AML-193 (cell line): ENCODE results near the gene MGMT.

Experiments
- DNase-seq, 2 experiments: peaks; one replicate each; lab custom pipeline; 2025; lab: John Stamatoyannopoulos, UW

The MGMT gene

GRCh38 chr10:129730272-129730992, 263.4 kb downstream of the MGMT start:
- no peak for DNase-seq

GRCh38 chr10:129730993-129731325, 263.9 kb downstream of the MGMT start:
- DNase-seq, result no peak

DNA sequence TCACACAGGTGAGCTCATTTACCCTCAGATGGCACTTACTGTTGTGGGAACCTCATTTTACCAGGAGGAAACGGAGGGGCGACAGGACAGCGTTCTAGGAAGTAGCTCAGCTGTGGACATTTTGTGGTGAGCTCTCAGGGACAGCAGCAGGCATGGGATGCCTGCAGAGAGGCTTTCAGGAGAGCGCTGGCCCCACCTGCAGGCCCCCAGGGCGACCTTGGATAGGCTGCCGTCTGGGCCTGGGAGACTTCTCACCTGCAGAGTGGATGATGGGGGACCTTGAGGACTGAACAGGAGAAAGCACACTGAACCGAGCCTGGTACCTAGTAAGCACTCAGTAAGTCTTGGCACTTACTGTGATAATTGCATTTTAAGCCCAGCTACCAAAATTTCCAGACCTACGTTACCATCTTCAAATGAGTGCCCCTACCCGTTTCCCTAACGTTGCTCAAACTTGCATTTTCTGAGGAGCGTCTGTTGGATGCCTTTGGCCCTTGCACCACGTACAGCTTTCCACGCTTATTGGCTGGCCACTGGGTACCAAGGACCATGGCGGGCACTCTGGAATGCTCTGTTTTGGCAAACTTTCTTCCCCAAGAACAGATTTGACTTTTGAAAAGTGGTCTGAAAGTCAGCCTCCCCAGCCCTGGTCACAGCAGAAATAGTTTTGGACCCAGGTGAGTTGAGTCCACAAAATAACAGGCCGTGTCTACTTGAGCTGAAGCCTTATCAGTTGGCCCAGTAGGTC, 273.7 kb downstream of the MGMT start:
- DNase-seq, result no peak

DNA sequence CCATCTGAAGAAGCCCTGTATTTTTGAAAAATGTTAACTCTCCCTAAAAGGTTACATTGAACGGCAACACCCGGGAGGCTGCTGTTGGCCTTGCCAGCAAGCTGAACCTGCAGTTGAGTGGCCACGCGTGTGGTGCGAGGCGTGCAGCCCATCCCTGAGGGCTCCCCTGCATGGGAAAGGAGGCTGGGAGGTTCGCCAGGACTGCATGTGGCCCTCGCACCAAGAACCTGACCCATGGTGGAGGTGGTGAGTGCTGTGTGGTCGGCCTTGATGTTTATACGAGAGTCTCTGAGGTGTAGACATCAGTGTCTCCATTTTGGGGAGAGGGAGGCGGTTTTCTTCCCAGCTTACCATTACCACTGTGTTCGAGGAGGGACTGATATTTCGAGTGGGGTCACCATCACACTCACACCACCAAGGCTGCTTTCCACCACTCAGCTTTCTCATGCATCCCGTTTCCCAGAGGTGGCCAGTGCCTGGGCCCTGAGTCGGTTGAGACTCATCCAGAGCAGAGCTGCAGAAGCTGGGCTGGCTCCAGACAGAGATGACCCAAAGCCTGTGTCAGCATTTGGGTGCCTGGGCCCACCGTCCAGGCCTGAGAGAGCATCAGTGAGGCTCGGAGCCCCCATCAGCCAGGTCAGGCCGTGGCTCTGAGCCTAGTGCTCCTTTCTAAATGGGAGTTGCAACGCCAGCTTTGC, 274.4 kb downstream of the MGMT start:
- no peak for DNase-seq

DNA sequence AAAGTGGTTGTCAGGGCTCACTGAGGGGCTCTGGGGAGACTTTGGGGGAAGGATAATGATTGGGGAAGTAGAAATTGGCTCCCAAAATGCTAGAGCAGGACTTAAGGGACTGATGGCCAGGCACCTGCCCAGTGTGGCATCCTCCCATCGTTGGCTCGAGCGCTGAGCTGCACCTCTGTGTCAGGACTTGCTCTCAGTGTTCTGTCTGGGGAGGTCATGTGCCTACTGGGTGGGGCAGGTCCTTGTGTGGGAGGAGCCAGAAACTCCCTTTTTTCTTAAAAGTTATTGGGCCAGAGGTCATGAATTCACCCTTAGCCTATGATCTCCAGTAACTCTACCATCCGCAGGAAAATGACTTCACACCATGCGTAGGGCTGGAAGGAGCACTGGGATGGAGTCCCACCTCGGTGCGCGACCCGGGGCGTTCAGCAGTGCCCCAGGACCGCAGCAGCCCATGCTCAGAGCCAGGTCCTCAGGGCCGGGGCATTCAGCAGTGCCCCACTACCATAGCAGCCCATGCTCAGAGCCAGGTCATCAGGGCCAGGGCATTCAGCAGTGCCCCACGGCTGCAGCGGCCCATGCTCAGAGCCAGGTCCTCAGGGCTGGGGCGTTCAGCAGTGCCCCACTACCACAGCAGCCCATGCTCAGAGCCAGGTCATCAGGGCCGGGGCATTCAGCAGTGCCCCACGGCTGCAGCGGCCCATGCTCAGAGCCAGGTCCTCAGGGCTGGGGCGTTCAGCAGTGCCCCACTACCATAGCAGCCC, 275.1 kb downstream of the MGMT start:
- no peak for DNase-seq

DNA sequence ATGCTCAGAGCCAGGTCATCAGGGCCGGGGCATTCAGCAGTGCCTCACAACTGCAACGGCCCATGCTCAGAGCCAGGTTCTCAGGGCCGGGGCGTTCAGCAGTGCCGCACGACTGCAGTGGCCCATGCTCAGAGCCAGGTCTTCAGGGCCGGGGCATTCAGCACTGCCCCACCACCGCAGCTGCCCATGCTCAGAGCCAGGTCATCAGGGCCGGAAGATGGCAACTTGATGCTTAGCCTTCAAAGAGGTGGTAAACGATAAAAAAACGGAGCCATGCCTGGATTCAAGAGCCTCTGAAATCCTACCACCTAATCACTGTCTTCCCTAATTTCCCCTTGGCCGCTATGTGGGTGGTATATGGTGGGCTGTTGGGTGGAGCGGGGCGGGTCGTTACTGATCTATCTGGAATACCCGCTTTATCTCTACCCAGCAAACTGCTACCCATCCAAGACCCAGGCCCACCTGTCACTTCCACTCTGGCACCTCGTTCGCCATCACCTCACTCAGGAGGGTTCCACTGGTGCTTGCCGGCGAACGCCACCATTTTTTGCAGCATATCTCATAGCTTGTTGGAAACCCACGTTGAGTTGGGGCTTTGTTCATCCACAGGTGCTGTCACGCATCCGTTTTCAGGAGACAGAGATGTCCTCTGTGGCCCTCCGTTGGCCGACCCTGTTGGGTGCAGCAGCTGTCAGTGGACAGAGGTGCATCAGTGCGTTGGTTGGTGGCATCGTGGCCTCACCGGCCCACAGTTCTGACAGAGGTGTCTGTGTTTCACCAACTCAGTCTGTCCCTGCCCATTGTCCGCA, 275.9 kb downstream of the MGMT start:
- DNase-seq, result no peak

GRCh38 chr10:129743738-129744133, 276.7 kb downstream of the MGMT start:
- no peak for DNase-seq

DNA sequence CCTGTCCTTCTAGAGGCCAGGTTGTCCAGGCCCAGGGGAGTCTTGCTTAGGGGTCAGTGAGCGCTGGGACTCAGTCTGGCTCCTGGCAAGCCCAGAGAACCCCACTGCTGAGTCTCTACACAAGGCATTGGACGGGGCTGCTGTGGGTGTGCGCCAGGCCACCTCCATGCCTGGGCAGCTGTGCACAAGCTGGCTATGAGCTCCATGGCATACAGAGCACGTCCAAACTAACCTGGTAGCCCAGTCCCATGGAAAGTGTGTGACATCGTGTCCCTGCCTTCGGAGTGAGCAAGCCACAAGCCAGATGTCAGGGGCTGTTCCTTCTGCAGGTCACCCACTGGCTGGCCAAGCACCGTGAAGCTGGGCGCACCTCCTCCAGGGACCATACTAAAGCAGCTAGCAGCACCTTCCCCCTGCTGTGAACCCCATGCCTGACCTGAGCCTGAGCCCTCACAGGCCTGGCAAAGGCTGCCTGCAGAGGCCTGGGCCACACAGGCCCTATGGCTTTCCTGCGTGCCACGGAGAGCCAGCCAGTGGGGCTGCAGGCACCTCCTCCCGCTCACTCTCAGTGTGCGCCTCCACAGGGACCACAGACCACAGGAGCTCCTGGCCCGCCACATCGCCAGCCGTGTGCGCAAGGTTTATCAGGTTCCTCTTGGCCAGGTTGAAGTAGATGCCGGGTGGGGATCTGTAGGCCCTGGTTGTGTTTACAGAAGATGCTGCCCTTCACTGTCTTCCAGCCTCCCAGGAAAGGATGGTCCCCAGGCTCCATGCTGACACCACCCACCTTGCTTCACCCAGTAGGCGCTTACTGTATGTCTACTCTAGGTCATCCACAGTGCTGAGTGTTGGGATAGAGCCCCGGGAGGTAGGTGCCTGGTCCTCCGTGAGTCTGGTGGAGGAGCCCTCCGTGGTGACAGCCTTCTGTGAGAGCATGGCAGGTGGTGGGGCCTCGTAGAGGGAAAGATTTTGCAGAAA, 277.4 kb downstream of the MGMT start:
- no peak for DNase-seq

DNA sequence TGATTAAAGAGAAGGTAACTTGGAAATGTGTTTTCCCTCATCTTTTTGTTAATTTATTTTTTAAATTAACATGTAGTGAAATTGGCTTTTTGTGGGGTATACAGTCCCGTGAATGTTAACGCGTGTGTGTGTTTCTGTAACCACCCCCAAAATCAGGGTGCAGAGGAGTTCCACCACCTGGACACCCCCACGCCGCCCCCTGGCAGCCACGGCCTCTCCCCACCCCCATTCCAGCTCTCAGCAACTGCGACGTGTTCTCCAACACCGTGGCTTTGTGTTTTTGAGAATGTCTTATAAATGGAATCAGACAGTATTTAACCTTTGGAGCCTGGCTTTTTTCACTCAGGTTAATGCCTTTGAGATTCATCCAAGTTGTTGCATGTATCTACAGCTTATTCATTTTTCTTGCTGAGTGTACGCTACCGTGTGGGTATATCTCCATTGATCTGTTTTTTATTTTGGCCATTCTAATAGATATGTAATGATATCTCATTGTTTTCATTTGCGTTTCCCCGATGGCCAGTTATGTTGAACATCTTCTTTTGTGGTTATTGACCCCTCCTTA, 278.2 kb downstream of the MGMT start:
- DNase-seq, result no peak

- DNase-seq, result no peak
These were observed 287.4 kb downstream of the MGMT start for GRCh38 chr10:129754211-129755050.

- DNase-seq, result no peak
These were observed 288.1 kb downstream of the MGMT start for GRCh38 chr10:129755158-129755591.

DNA sequence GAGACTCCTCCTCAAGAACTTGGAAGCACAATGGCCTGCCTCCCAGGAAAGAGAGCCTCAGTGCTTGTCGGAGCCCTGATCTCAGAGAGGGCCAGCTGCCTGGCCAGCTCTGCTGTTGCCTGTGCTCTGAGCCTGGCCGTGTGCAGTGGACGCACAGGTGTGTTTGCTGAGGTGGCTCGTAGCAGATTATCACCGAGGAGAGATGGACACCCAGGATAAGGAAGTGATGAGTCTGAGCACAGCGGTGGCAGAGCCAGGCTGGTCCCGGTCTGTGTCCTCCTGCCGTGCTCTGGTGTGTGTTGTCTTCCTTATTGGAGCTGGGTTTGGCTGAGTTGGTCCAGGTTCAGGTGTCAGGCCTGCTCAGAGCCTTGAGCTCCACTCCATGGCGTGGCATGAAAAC, 288.6 kb downstream of the MGMT start:
- no peak for DNase-seq

DNA sequence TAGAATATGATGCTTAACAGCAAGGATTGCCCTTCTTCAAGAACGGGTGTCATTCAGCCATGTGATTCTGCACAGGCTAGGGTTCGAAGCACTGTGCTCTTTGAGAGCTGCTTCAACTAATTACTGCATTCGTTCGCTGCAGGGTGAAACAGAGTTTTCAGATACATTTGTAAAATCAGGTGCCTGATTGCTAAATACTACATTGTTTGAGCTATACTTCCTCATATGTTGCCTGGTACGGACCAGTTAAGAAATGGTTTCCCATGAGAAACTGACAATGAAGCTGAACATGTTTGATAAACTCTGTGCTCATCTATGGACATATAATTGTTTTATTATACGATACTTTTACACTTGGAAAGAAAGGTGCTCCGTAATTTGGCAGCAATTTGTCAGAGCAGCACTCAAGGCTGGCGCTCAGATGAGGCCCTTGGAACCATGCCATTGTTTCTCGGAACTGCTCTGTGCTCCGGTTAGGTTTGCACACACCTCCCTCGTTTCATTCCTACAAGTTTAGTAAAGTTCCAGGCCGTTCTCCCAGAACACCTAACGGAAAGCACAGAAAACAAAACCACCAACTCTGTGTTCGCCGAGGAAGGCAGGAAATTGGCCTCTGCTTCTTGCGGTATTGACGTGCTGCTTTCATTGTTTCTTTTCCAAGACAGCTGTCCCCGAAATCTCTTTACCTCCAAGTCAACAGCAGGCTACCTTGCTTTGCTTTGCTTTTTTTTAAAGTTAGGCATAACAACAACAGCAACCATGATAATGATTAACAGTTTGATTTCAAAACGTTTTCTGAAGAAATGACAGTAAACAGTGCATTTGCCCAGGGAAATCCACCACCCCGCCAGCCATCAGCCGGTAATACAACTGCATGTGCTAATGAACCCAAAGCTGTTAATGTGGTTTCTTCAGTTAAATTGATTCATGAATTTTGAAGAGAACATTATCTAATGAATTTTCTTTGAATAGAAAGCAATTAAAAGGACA, 290.2 kb downstream of the MGMT start:
- DNase-seq, result peak; percentile 55 to 69

DNA sequence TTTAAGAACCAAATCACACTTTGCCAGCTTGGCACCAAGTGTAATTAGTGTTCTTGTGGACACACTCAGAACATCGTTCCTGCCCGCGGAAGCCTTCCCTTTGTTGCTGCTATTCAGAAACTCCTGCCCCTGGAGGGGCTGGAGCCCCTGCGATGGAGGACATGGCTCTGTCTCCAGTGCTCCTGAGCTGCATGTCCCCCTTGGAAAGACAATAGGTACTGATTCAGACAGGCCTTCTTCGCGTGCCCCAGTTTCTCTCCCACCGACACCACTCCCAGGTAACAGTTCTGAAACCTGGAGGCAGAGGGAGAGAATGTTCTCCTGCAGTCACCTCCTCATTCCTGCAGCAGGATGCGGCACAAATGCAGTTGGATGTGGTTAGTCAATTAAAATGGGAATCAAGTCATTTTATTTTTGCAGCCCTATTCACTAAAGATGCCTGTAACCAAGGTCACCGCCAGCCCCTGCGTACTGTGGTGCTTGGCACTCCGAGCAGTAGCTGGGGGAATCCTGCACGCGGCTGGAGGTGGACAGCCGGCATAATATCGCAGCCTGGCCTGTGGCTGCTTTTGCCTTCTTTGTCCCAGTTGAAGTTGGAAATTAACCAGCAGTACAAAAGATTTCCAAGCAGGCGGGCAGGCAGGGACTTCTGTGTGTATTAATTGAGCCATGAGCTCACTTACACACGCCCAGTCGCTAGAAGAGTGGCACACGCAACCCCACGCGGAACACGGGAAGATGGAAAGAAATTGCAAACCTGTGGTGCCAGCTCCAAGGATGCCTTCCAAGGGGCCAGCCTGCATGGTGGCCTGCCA, 291.4 kb downstream of the MGMT start:
- no peak for DNase-seq

- DNase-seq, result no peak
These were observed 292.4 kb downstream of the MGMT start for GRCh38 chr10:129759214-129760002.

DNA sequence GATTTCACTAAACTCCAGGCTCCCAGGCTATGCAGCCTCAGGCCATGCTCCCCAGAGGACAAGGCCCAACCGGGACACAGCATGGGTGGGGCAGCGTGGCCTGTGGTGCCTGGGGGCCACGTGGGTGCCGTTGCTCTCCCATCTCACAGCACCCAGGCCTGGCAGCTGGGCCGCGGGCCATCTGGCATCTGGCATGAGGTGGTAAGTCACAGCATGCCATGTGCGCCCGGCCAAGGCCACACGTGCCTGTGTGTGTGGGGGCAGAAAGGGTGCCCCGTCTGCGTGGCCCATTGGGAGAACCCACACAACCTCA, 292.9 kb downstream of the MGMT start:
- no peak for DNase-seq
